Activated naive CD4-positive, alpha-beta T cell treated with anti-CD3 and anti-CD28 coated beads, Interleukin-2, amount 50 U/mL, for 16 hours (primary cell): ENCODE results near the gene OR10H5.
"Not testable (repeated sequence)": the region's sequence is repeated elsewhere in the genome, so short reads cannot be mapped to it uniquely, and the experiment has no call there.

Source experiments
- DNase-seq: peaks from one replicate; pipeline ENCODE4 v3.0.0-alpha.2; 2020

The OR10H5 gene

DNA sequence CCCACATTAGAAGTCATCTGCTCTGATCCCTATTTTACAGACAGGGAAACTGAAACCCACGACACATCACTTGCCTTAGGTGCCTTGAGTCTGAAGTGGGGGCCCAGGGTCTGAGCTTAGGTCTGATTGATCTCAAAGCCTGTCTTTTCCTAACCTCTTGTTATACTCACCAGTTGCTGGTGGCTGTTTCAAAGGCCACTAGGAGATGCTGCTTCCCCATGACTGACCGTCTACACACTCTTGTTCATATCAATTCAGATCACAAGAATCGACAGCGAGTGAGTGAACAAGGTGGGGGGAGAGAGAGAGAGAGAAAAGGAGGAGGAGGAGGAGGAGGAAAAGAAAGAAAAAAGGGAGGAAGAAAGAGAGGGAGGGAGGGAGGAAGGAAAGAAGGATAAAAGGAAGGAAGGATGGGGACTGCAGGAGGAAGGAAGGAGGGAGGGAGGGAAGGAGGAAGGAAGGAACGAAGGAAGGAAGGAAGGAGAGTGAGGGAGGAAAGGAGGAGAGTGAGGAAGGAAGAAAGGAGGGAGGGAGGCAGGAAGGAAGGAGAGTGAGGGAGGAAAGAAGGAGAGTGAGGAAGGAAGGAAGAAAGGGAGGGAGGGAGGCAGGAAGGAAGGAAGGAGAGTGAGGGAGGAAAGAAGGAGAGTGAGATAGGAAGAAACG, 24.7 kb downstream of the OR10H5 start:
- DNase-seq = peak; percentile 19

DNA sequence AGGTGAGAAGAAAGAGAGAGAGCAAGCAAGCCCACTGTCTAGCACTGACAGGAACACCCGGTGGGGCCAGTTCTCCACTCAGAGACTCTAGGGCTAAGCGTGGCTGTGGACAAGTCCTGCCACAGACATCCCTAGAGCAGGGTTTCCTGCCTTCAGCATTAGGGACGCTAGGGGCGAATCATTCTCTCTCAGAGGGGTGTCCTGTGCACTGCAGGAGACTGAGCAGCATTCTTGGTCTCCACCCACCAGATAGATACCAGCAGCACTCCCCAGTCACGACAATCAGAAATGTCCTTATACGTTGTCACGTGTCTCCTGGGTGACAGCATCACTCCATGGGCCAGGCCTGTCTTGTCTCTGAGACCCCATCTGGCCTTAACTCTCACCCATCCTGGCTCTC, 26.5 kb downstream of the OR10H5 start:
- no peak for DNase-seq

DNA sequence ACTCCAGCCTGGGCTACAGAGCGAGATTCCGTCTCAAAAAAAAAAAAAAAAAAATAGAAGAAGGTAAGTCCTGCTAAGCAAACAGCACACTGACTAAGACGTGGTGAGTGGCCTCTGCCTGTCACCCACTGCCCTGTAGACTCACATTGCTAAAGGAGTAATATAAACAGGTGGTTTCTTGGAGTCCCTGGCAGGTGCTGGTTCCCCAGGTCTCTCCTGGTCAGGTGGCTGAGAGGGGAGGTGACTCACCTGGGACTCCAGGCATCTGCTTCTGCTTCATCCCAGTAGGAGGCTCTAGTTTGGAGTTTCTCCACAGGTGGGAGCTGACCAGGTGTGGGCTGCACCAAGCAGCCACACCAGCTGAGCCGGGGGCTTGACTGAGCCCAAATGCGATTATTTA, 27.8 kb downstream of the OR10H5 start, which contains the start of gene OR10H1:
TSS of gene OR10H1 (minus strand) at position 359 of the 400 bp plus-strand sequence. CDS start 7,627 bp downstream, outside the sequence.
- DNase-seq = no peak

GRCh38 chr19:15820646-15821045, 33.2 kb downstream of the OR10H5 start:
- DNase-seq = no peak

DNA sequence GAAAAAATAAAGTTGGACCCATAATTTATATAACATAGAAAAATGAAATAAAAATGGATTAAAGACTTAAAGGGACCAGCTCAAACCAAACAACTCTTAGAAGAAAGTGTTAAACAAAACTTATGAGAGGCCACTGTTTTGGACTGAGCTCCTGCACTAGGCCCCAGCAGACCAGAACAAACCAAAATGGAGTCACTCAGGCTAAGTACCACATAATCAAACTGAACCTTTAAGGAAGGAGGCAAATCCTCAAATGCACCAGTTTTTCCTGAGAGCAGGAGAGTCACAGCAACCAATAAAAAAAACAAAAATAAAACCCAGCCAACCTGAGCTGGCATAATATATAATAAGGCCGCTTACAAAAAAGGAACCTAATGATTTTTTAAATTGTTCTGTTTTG, 38.3 kb downstream of the OR10H5 start:
- no peak for DNase-seq

DNA sequence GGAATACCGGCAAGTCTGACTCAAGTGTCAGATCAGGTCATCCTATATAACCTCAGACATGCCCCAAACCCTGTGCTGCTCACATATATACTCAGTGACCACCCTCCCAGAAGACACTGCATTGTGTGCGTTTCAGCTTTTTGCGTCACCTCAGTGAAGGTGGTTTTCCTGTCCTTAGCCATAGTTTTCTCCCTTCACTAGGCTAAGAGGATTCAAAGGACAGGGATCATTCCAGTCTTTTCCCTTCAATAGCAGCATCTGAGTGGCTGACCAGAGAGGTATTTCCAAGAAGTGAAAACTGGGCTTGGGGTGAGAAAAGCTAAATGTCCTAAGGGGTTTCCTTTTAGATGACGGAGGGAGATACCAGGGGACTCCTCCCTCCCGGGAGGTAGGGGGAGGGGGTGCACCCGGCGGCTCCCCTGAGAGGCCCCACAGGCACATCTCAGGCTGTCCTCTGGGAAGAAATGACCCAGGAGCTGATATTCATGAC, 40.7 kb downstream of the OR10H5 start:
- DNase-seq = no peak

- not testable (repeated sequence) for DNase-seq
Measured at GRCh38 chr19:15828611-15829305, 41.3 kb downstream of the OR10H5 start.

- no peak for DNase-seq
Measured at GRCh38 chr19:15829306-15829698, 41.8 kb downstream of the OR10H5 start.

DNA sequence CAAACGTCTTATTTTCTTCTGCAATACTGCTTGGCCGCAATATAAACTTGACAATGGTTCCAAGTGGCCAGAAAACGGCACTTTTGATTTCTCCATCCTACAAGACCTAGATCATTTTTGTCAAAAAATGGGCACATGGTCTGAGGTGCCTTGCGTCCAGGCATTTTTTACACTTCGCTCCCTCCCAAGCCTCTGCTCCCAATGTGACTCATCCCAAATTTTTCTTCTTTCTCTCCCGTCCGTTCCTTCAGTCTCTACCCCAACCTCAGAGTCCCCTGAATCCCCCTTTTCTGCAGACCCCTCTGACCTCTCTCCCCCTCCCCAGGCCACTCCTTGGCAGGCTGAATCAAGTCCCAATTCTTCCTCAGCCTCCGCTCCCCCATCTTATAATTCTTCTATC, 42.3 kb downstream of the OR10H5 start:
- no peak for DNase-seq

DNA sequence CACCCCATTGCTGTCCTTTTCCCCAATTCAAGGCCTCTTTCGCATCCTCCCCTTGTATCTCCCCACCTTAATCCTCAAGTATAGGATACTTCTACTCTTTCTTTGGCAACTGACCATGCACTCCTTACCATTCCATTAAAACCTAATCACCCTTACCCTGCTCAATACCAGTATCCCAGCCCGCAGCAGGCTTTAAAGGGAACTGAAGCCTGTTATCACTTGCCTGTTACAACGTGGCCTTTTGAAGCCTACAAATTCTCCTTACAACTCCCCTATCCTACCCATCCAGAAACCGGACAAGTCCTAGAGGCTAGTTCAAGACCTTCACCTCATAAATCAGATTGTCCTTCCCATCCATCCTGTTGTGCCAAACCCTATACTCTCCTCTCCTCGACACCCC, 44.2 kb downstream of the OR10H5 start:
- DNase-seq = no peak

GRCh38 chr19:15834232-15834631, 46.8 kb downstream of the OR10H5 start:
- DNase-seq = not testable (repeated sequence)

DNA sequence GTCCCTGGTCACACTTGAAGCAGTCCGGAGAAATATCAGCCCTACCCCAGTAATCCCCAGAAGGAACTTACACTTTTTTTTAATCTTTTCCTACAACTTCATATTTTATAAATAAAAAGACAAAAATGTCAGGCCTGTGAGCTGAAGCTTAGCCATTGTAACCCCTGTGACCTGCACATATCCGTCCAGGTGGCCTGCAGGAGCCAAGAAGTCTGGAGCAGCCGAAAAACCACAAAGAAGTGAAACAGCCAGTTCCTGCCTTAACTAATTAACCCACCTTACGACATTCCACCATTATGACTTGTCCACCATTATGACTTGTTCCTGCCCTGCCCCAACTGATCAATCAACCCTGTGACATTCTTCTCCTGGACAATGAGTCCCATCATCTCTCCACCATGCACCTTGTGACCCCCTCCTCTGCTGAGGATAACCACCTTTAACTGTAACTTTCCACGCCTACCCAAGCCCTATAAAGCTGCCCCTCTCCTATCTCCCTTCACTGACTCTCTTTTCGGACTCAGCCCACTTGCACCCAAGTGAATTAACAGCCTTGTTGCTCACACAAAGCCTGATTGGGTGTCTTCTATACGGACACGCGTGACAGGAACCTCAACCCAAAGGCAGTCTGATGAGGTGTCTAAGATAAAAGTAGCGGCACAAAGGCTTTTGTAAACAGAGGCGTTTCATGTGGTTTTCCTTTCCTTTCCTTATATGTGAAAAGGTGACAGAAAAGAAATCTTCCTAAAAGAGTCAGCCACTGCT, 48.3 kb downstream of the OR10H5 start:
- peak; percentile 46 for DNase-seq

GRCh38 chr19:15836330-15837220, 49.1 kb downstream of the OR10H5 start:
- DNase-seq = peak; percentile 97

GRCh38 chr19:15837221-15837731, 49.8 kb downstream of the OR10H5 start:
- no peak for DNase-seq

- DNase-seq = no peak
Measured at GRCh38 chr19:15838351-15838750, 50.9 kb downstream of the OR10H5 start.

DNA sequence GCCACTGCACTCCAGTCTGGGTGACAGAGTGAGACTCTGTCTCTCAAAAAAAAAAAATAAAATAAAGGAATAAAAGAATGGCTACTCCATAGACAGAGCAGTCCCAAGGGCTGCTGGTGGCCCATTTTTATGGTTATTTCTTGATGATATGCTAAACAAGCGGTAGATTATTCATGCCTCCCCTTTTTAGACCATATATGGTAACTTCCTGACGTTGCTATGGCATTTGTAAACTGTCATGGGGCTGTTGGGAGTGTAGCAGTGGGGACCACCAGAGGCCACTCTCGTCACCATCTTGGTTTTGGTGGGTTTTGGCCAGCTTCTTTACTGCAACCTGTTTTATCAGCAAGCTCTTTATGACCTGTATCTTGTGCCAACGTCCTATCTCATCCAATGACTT, 52.4 kb downstream of the OR10H5 start:
- DNase-seq = not testable (repeated sequence)

- no peak for DNase-seq
Measured at GRCh38 chr19:15840833-15841232, 53.4 kb downstream of the OR10H5 start.

GRCh38 chr19:15841875-15842569, 54.6 kb downstream of the OR10H5 start:
- no peak for DNase-seq

DNA sequence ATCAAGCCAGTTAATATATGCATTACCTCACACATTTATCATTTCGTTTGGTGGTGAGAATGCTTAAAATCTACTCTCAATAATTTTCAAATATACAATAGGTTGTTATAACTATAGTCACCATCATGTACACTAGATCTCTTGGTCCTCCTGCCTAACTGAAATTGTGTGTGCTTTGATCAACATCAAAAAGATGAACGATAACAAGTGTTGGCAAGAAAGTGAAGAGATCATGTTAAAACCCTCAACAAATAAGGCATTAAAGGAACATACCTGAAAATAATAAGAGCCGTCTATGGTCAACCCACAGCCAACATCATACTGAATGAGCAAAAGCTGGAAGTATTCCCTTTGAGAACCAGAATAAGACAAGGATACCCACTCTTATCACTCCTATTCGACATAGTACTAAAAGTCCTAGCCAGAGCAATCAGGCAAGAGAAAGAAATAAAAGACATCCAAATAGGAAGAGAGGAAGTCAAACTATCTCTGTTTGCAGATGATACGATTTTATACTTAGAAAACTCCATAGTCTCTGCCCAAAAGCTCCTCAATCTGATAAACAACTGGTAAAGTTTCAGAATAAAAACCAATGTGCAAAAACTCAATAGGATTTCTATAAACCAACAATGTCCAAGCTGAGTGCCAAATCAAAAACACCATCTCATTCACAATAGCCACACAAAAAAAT, 55.9 kb downstream of the OR10H5 start:
- no peak for DNase-seq

DNA sequence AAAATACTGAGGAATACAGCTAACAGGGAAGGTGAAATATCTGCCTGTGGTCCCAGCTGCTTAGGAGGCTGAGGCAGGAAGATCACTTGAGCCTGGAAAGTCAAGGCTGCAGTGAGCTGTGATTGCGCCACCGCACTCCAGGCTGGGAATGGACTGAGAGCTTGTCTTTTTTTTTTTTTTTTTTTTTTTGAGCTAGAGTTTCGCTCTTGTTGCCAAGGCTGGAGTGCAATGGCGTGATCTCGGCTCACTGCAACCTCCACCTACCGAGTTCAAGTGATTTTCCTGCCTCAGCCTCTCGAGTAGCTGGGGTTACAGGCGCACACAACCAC, 56.4 kb downstream of the OR10H5 start:
- DNase-seq = not testable (repeated sequence)

- no peak for DNase-seq
Measured at GRCh38 chr19:15846923-15847322, 59.5 kb downstream of the OR10H5 start.
